Stimulated activated CD4-positive, alpha-beta T cell treated with anti-CD3 and anti-CD28 coated beads, Interleukin-4, amount 100 ng/mL, for 4 hours (primary cell): ENCODE measurements around the gene GOLGB1.
"Not testable (repeated sequence)": the region's sequence is repeated elsewhere in the genome, so short reads cannot be mapped to it uniquely, and the experiment has no call there.

Experiments
- DNase-seq, 2 experiments: peaks; one replicate each; pipeline ENCODE4 v3.0.0-alpha.2; 2020

Gene GOLGB1

GRCh38 chr3:121747976-121748375, 1.6 kb downstream of the GOLGB1 start:
- DNase-seq = no peak

GRCh38 chr3:121743106-121743505, 6.4 kb downstream of the GOLGB1 start:
- DNase-seq = not testable (repeated sequence)

GRCh38 chr3:121740896-121741295, 8.6 kb downstream of the GOLGB1 start:
- DNase-seq = no peak

- DNase-seq = no peak
These were observed 9.6 kb downstream of the GOLGB1 start for GRCh38 chr3:121739902-121740301.

GRCh38 chr3:121737644-121738043, 11.9 kb downstream of the GOLGB1 start:
- DNase-seq = no peak

- DNase-seq = no peak
These were observed 13.4 kb downstream of the GOLGB1 start for GRCh38 chr3:121736112-121736511.

- no peak for DNase-seq
These were observed 14.4 kb downstream of the GOLGB1 start for GRCh38 chr3:121735047-121735696.

GRCh38 chr3:121730940-121731687, 18.4 kb downstream of the GOLGB1 start:
- no peak for DNase-seq

- no peak for DNase-seq
These were observed 25.4 kb downstream of the GOLGB1 start for GRCh38 chr3:121724130-121724529.

GRCh38 chr3:121723485-121723884, 26.1 kb downstream of the GOLGB1 start:
- no peak for DNase-seq

GRCh38 chr3:121722411-121722810, 27.1 kb downstream of the GOLGB1 start:
- DNase-seq = no peak

GRCh38 chr3:121720163-121720562, 29.4 kb downstream of the GOLGB1 start:
- no peak for DNase-seq

- no peak for DNase-seq
These were observed 30.1 kb downstream of the GOLGB1 start for GRCh38 chr3:121719423-121719822.

- no peak for DNase-seq
These were observed 31.2 kb downstream of the GOLGB1 start for GRCh38 chr3:121718205-121718846.

- DNase-seq = no peak
These were observed 39.2 kb downstream of the GOLGB1 start for GRCh38 chr3:121710347-121710746.

- DNase-seq = no peak
These were observed 41.8 kb downstream of the GOLGB1 start for GRCh38 chr3:121707531-121708273.

- DNase-seq = no peak
These were observed 44.0 kb downstream of the GOLGB1 start for GRCh38 chr3:121705541-121705940.

GRCh38 chr3:121703973-121704372, 45.6 kb downstream of the GOLGB1 start:
- no peak for DNase-seq

- DNase-seq = no peak
These were observed 50.6 kb downstream of the GOLGB1 start for GRCh38 chr3:121698901-121699300.

GRCh38 chr3:121698476-121698875, 51.1 kb downstream of the GOLGB1 start:
- no peak for DNase-seq

- DNase-seq = no peak
These were observed 53.4 kb downstream of the GOLGB1 start for GRCh38 chr3:121696186-121696585.

- DNase-seq = no peak
These were observed 57.4 kb downstream of the GOLGB1 start for GRCh38 chr3:121692010-121692699.
